ENCODE data around the gene KCNJ9.
A peak's percentile ranks its signal among the peaks of the same experiment; 100 is the strongest.

Gene KCNJ9

GRCh38 chr1:160098852-160099561 lies 17.7 kb downstream of the KCNJ9 start:
- H2AK5ac ChIP-seq (ENCODE audit: low read length), result no peak overlapping the region
- H2BK120ac ChIP-seq (ENCODE audit: insufficient read depth, low read length, poor library complexity), result no peak overlapping the region
- no peak overlapping the region for H2BK12ac ChIP-seq (ENCODE audit: low read length)
- H3K27ac ChIP-seq (ENCODE audit: low read depth, low read length), result no peak overlapping the region
- H3K4ac ChIP-seq (ENCODE audit: low read depth, low read length), result no peak overlapping the region
- H4K8ac ChIP-seq (ENCODE audit: low read depth, low read length), result no peak overlapping the region
- H3K18ac ChIP-seq (ENCODE audit: low read length), result no peak overlapping the region
- H3K27me3 ChIP-seq (ENCODE audit: insufficient read depth, low read length), result no peaks in the 10 kb centered on the region
- no peaks in the 10 kb centered on the region for H3K79me2 ChIP-seq (ENCODE audit: control insufficient read depth, insufficient read depth, low read length, poor library complexity)
- H3K9me3 ChIP-seq (ENCODE audit: insufficient read depth, low read depth, low read length), result peaks cover 2% of the 10 kb centered on the region
- peak overlapping the region; percentile 71 for H2AFZ ChIP-seq (ENCODE audit: insufficient read depth, low read length, poor library complexity)
- peak; percentile 92 to 95 for DNase-seq
- H3K4me3 ChIP-seq (ENCODE audit: low read depth, low read length), result peak overlapping the region; percentile 63
- H4K91ac ChIP-seq (ENCODE audit: low read depth, low read length), result no peak overlapping the region
- WGBS (ENCODE audit: extremely low coverage, insufficient coverage, insufficient read length), result no CpG with 5 or more reads among the region's 40 CpGs
- peaks cover 2% of the 10 kb centered on the region for H3K79me1 ChIP-seq (ENCODE audit: low read length)
- H3K36me3 ChIP-seq (ENCODE audit: control insufficient read depth in 1 of 2, insufficient read depth in 2 of 2, low read length in 2 of 2), result no peaks in the 10 kb centered on the region
- H4K12ac ChIP-seq (ENCODE audit: low read depth, low read length), result no peak overlapping the region
- H3K9ac ChIP-seq (ENCODE audit: low read length), result no peak overlapping the region
- peak overlapping the region; percentile 94 for H3K4me2 ChIP-seq (ENCODE audit: low read length)
- H3K4me1 ChIP-seq (ENCODE audit: control insufficient read depth in 1 of 2, insufficient read depth in 2 of 2, low read length in 2 of 2), result peaks cover 18 to 20% of the 10 kb centered on the region in 2 experiments
- H3K23ac ChIP-seq (ENCODE audit: low read length), result no peak overlapping the region
- no peak overlapping the region for H2BK5ac ChIP-seq (ENCODE audit: low read depth, low read length, poor library complexity)
- H3K14ac ChIP-seq (ENCODE audit: low read length), result no peak overlapping the region

GRCh38 chr1:160099716-160100375 lies 18.5 kb downstream of the KCNJ9 start:
- Histone ChIP-seq H3K36me3 (ENCODE audit: control insufficient read depth in 1 of 2, insufficient read depth in 2 of 2, low read length in 2 of 2) (no peaks in the 10 kb centered on the region), H2AK5ac (ENCODE audit: low read length) (no peak overlapping the region), H4K91ac (ENCODE audit: low read depth, low read length) (no peak overlapping the region), H3K18ac (ENCODE audit: low read length) (no peak overlapping the region), H3K4me3 (ENCODE audit: low read depth, low read length) (no peak overlapping the region), H4K8ac (ENCODE audit: low read depth, low read length) (no peak overlapping the region), H3K79me1 (ENCODE audit: low read length) (peaks cover 2% of the 10 kb centered on the region), H3K14ac (ENCODE audit: low read length) (no peak overlapping the region), H3K4me2 (ENCODE audit: low read length) (no peak overlapping the region), H3K27ac (ENCODE audit: low read depth, low read length) (no peak overlapping the region), H4K12ac (ENCODE audit: low read depth, low read length) (no peak overlapping the region), H2AFZ (ENCODE audit: insufficient read depth, low read length, poor library complexity) (no peak overlapping the region), H3K23ac (ENCODE audit: low read length) (no peak overlapping the region), H3K9me3 (ENCODE audit: insufficient read depth, low read depth, low read length) (peaks cover 2% of the 10 kb centered on the region), H3K27me3 (ENCODE audit: insufficient read depth, low read length) (no peaks in the 10 kb centered on the region), H3K4ac (ENCODE audit: low read depth, low read length) (no peak overlapping the region), H3K79me2 (ENCODE audit: control insufficient read depth, insufficient read depth, low read length, poor library complexity) (no peaks in the 10 kb centered on the region), H2BK12ac (ENCODE audit: low read length) (no peak overlapping the region), H2BK120ac (ENCODE audit: insufficient read depth, low read length, poor library complexity) (no peak overlapping the region), H3K4me1 (ENCODE audit: control insufficient read depth in 1 of 2, insufficient read depth in 2 of 2, low read length in 2 of 2) (peaks cover 18 to 20% of the 10 kb centered on the region in 2 experiments), H2BK5ac (ENCODE audit: low read depth, low read length, poor library complexity) (no peak overlapping the region), H3K9ac (ENCODE audit: low read length) (no peak overlapping the region)
- WGBS (ENCODE audit: extremely low coverage, insufficient coverage, insufficient read length), result no CpG with 5 or more reads among the region's 2 CpGs
- DNase-seq, result no peak

- no peak overlapping the region for H2BK12ac ChIP-seq (ENCODE audit: low read length)
- H3K27me3 ChIP-seq (ENCODE audit: insufficient read depth, low read length), result no peaks in the 10 kb centered on the region
- DNase-seq, result peak; percentile 33 to 73
- peaks cover 2% of the 10 kb centered on the region for H3K79me1 ChIP-seq (ENCODE audit: low read length)
- no peak overlapping the region for H3K14ac ChIP-seq (ENCODE audit: low read length)
- WGBS (ENCODE audit: extremely low coverage, insufficient coverage, insufficient read length), result no CpG with 5 or more reads among the region's 13 CpGs
- H2AFZ ChIP-seq (ENCODE audit: insufficient read depth, low read length, poor library complexity), result no peak overlapping the region
- H2BK120ac ChIP-seq (ENCODE audit: insufficient read depth, low read length, poor library complexity), result no peak overlapping the region
- H3K18ac ChIP-seq (ENCODE audit: low read length), result no peak overlapping the region
- H3K4me3 ChIP-seq (ENCODE audit: low read depth, low read length), result peak overlapping the region; percentile 14
- H3K23ac ChIP-seq (ENCODE audit: low read length), result no peak overlapping the region
- no peak overlapping the region for H3K27ac ChIP-seq (ENCODE audit: low read depth, low read length)
- H4K8ac ChIP-seq (ENCODE audit: low read depth, low read length), result no peak overlapping the region
- H4K91ac ChIP-seq (ENCODE audit: low read depth, low read length), result no peak overlapping the region
- H2BK5ac ChIP-seq (ENCODE audit: low read depth, low read length, poor library complexity), result no peak overlapping the region
- no peak overlapping the region for H3K4ac ChIP-seq (ENCODE audit: low read depth, low read length)
- H3K79me2 ChIP-seq (ENCODE audit: control insufficient read depth, insufficient read depth, low read length, poor library complexity), result no peaks in the 10 kb centered on the region
- no peaks in the 10 kb centered on the region for H3K9me3 ChIP-seq (ENCODE audit: insufficient read depth, low read depth, low read length)
- H3K9ac ChIP-seq (ENCODE audit: low read length), result no peak overlapping the region
- no peaks in the 10 kb centered on the region for H3K36me3 ChIP-seq (ENCODE audit: control insufficient read depth in 1 of 2, insufficient read depth in 2 of 2, low read length in 2 of 2)
- H2AK5ac ChIP-seq (ENCODE audit: low read length), result no peak overlapping the region
- peaks cover 18 to 20% of the 10 kb centered on the region in 2 experiments for H3K4me1 ChIP-seq (ENCODE audit: control insufficient read depth in 1 of 2, insufficient read depth in 2 of 2, low read length in 2 of 2)
- no peak overlapping the region for H4K12ac ChIP-seq (ENCODE audit: low read depth, low read length)
- peak overlapping the region; percentile 43 for H3K4me2 ChIP-seq (ENCODE audit: low read length)
Measured at GRCh38 chr1:160101037-160101716, 19.8 kb downstream of the KCNJ9 start.

GRCh38 chr1:160101717-160102522 lies 20.6 kb downstream of the KCNJ9 start:
- Histone ChIP-seq H3K79me1 (ENCODE audit: low read length) (peaks cover 2% of the 10 kb centered on the region), H3K14ac (ENCODE audit: low read length) (no peak overlapping the region), H4K91ac (ENCODE audit: low read depth, low read length) (no peak overlapping the region), H4K8ac (ENCODE audit: low read depth, low read length) (no peak overlapping the region), H2BK120ac (ENCODE audit: insufficient read depth, low read length, poor library complexity) (no peak overlapping the region), H3K4me2 (ENCODE audit: low read length) (no peak overlapping the region), H3K4me1 (ENCODE audit: control insufficient read depth in 1 of 2, insufficient read depth in 2 of 2, low read length in 2 of 2) (peaks cover 13% of the 10 kb centered on the region in 2 experiments), H3K79me2 (ENCODE audit: control insufficient read depth, insufficient read depth, low read length, poor library complexity) (no peaks in the 10 kb centered on the region), H4K12ac (ENCODE audit: low read depth, low read length) (no peak overlapping the region), H3K36me3 (ENCODE audit: control insufficient read depth in 1 of 2, insufficient read depth in 2 of 2, low read length in 2 of 2) (no peaks in the 10 kb centered on the region), H3K9ac (ENCODE audit: low read length) (no peak overlapping the region), H3K27me3 (ENCODE audit: insufficient read depth, low read length) (no peaks in the 10 kb centered on the region), H2AK5ac (ENCODE audit: low read length) (no peak overlapping the region), H3K27ac (ENCODE audit: low read depth, low read length) (no peak overlapping the region), H2BK12ac (ENCODE audit: low read length) (no peak overlapping the region), H2BK5ac (ENCODE audit: low read depth, low read length, poor library complexity) (no peak overlapping the region), H3K9me3 (ENCODE audit: insufficient read depth, low read depth, low read length) (no peaks in the 10 kb centered on the region), H3K4me3 (ENCODE audit: low read depth, low read length) (no peak overlapping the region), H3K4ac (ENCODE audit: low read depth, low read length) (no peak overlapping the region), H3K18ac (ENCODE audit: low read length) (no peak overlapping the region), H2AFZ (ENCODE audit: insufficient read depth, low read length, poor library complexity) (no peak overlapping the region), H3K23ac (ENCODE audit: low read length) (no peak overlapping the region)
- no CpG with 5 or more reads among the region's 9 CpGs for whole genome bisulfite sequencing (ENCODE audit: extremely low coverage, insufficient coverage, insufficient read length)
- DNase-seq, result no peak

Data from trophoblast cell (in vitro differentiated cells and primary cell).